H1 (cell line): ENCODE data around the gene ANK2. TPM values are rescaled to one million over a fixed set of nuclear protein-coding genes. Genes with fewer than 3 reads are reported as not detected.

Source experiments
- CTCF ChIA-PET: fragments of 300-600 bp; sonication (Branson Sonifier 250); formaldehyde crosslinking; loops from one replicate; lab custom pipeline; 2021; ENCODE audit not compliant: partially characterized antibody; lab: Charles Lee
- POLR2A ChIA-PET: fragments of 300-600 bp; sonication (Branson Sonifier 250); formaldehyde crosslinking; loops from one replicate; lab custom pipeline; 2021; ENCODE audit warnings: inconsistent platforms; ENCODE audit not compliant: partially characterized antibody; lab: Charles Lee
- DNase-seq, 2 experiments: peaks; one replicate each; pipeline versions ENCODE4 v3.0.0 to v3.0.0-alpha.2; 2010 to 2022; ENCODE audit warnings: low spot score in 2 of 2, low read depth in 1 of 2, mixed read lengths in 1 of 2
- FAIRE-seq: peaks from 2 replicates; lab custom pipeline; 2011; peaks lifted over from hg19 to GRCh38; lab: Jason Lieb, UNC
- H2AFZ ChIP-seq: 2 replicates; pipeline ENCODE4 v1.8.1; 2012; ENCODE audit warnings: low read length, inconsistent platforms
- H2AK5ac ChIP-seq: 2 replicates; pipeline ENCODE4 v1.6.1; 2013; ENCODE audit warnings: low read depth, low read length
- H2BK120ac ChIP-seq: replicated peaks from 2 replicates; pipeline ENCODE3; 2013; ENCODE audit warnings: low read depth, low read length, inconsistent platforms
- H2BK12ac ChIP-seq: 2 replicates; pipeline ENCODE4 v1.6.1; 2013; ENCODE audit warnings: low read depth, low read length
- H2BK15ac ChIP-seq: 2 replicates; pipeline ENCODE4 v1.6.1; 2013; ENCODE audit warnings: low read length
- H2BK20ac ChIP-seq: 2 replicates; pipeline ENCODE4 v1.6.1; 2013; ENCODE audit warnings: low read length
- H2BK5ac ChIP-seq: 2 replicates; pipeline ENCODE4 v1.6.1; 2013; ENCODE audit warnings: low read depth, low read length
- H3K14ac ChIP-seq: 2 replicates; pipeline ENCODE4 v1.6.1; 2013; ENCODE audit warnings: inconsistent platforms; ENCODE audit not compliant: insufficient read length
- H3K18ac ChIP-seq: 2 replicates; pipeline ENCODE4 v1.6.1; 2013; ENCODE audit warnings: low read length; ENCODE audit errors: extremely low read depth
- H3K23ac ChIP-seq: 2 replicates; pipeline ENCODE4 v1.6.1; 2013; ENCODE audit warnings: inconsistent platforms; ENCODE audit not compliant: insufficient read length
- H3K23me2 ChIP-seq: 2 replicates; pipeline ENCODE4 v1.6.1; 2013; ENCODE audit warnings: low read depth, low read length
- H3K27ac ChIP-seq: 2 replicates; pipeline ENCODE4 v1.6.1; 2011; ENCODE audit warnings: low read depth, low read length, inconsistent platforms
- H3K27me3 ChIP-seq, 4 experiments: replicated peaks in 1 of 4; 1 replicate in 1 of 4; 2 replicates in 3 of 4; pipeline versions ENCODE4 v1.6.1 to v1.8.1; 2011 to 2013; ENCODE audit warnings: low read length in 3 of 4, mild to moderate bottlenecking in 3 of 4, inconsistent platforms in 2 of 4, mixed read lengths in 2 of 4, moderate library complexity in 1 of 4; ENCODE audit not compliant: control insufficient read depth in 3 of 4, insufficient read depth in 3 of 4; ENCODE audit errors: extremely low read depth in 1 of 4
- H3K36me3 ChIP-seq, 4 experiments: 2 replicates each; pipeline versions ENCODE4 v1.6.1 to v1.8.1; 2011 to 2013; ENCODE audit warnings: mild to moderate bottlenecking in 4 of 4, low read length in 3 of 4, moderate library complexity in 2 of 4, control low read depth in 1 of 4, inconsistent platforms in 1 of 4; ENCODE audit not compliant: insufficient read depth in 4 of 4, control insufficient read depth in 2 of 4
- H3K4ac ChIP-seq: replicated peaks from 2 replicates; pipeline ENCODE3; 2013; ENCODE audit warnings: low read length, low read depth, mixed read lengths, inconsistent platforms; ENCODE audit not compliant: insufficient read length
- H3K4me1 ChIP-seq, 4 experiments: replicated peaks in 1 of 4; 1 replicate in 1 of 4; 2 replicates in 3 of 4; pipeline versions ENCODE4 v1.6.1 to v1.8.1; 2011 to 2013; ENCODE audit warnings: low read length in 3 of 4, inconsistent platforms in 2 of 4, mixed read lengths in 1 of 4; ENCODE audit not compliant: insufficient read depth in 4 of 4, control insufficient read depth in 3 of 4
- H3K4me2 ChIP-seq, 2 experiments: 2 replicates each; pipeline versions ENCODE4 v1.6.1 to v1.8.1; 2011 to 2013; ENCODE audit warnings: low read depth in 2 of 2, low read length in 2 of 2, control low read depth in 1 of 2, inconsistent platforms in 1 of 2, mild to moderate bottlenecking in 1 of 2; ENCODE audit not compliant: insufficient read depth in 1 of 2
- H3K4me3 ChIP-seq, 4 experiments: fragments of 200-600, 300-600 bp in 1 of 4; sonication (generic), shearing (Covaris generic), sonication (Bioruptor Twin) in 1 of 4; 2 replicates each; pipeline versions ENCODE4 v1.5.1 to v1.8.1; 2011 to 2016; ENCODE audit warnings: low read length in 4 of 4, low read depth in 3 of 4, control low read depth in 2 of 4, inconsistent platforms in 2 of 4, mild to moderate bottlenecking in 2 of 4, mixed read lengths in 1 of 4, moderate library complexity in 1 of 4; ENCODE audit not compliant: insufficient read depth in 2 of 4; ENCODE audit errors: extremely low read depth in 1 of 4
- H3K56ac ChIP-seq: replicated peaks from 2 replicates; pipeline ENCODE3; 2013; ENCODE audit warnings: low read depth, mild to moderate bottlenecking, mixed read lengths, low read length, inconsistent platforms; ENCODE audit not compliant: insufficient read length
- H3K79me1 ChIP-seq: 2 replicates; pipeline ENCODE4 v1.6.1; 2013; ENCODE audit warnings: low read depth, low read length, control low read depth
- H3K79me2 ChIP-seq, 2 experiments: 2 replicates each; pipeline versions ENCODE4 v1.6.1 to v1.8.1; 2012 to 2013; ENCODE audit warnings: low read length in 2 of 2, mild to moderate bottlenecking in 2 of 2, inconsistent platforms in 1 of 2; ENCODE audit not compliant: insufficient read depth in 2 of 2, control insufficient read depth in 1 of 2
- H3K9ac ChIP-seq, 4 experiments: replicated peaks in 1 of 4; 1 replicate in 1 of 4; 2 replicates in 3 of 4; pipeline versions ENCODE4 v1.6.1 to v1.8.1; 2011 to 2013; ENCODE audit warnings: low read depth in 3 of 4, low read length in 3 of 4, control low read depth in 2 of 4, mild to moderate bottlenecking in 2 of 4, moderate library complexity in 2 of 4, inconsistent platforms in 1 of 4; ENCODE audit errors: extremely low read depth in 1 of 4
- H3K9me3 ChIP-seq, 2 experiments: 2 replicates each; pipeline versions ENCODE4 v1.6.1 to v1.8.1; 2012 to 2013; ENCODE audit warnings: mild to moderate bottlenecking in 2 of 2, moderate library complexity in 2 of 2, control low read depth in 1 of 2, inconsistent platforms in 1 of 2, low read depth in 1 of 2, low read length in 1 of 2, mixed read lengths in 1 of 2; ENCODE audit not compliant: insufficient read depth in 2 of 2
- H4K20me1 ChIP-seq, 2 experiments: replicated peaks in 1 of 2; 2 replicates each; pipeline versions ENCODE3 to v1.8.1; 2011 to 2013; ENCODE audit warnings: inconsistent platforms in 2 of 2, low read length in 2 of 2, mild to moderate bottlenecking in 1 of 2; ENCODE audit not compliant: insufficient read depth in 2 of 2, control insufficient read depth in 1 of 2
- H4K5ac ChIP-seq: 2 replicates; pipeline ENCODE4 v1.6.1; 2013; ENCODE audit warnings: low read length, low read depth, mixed read lengths, inconsistent platforms; ENCODE audit not compliant: insufficient read length
- H4K8ac ChIP-seq: 2 replicates; pipeline ENCODE4 v1.8.0; 2013; ENCODE audit warnings: mild to moderate bottlenecking, moderate library complexity, low read length, inconsistent platforms; ENCODE audit not compliant: insufficient read depth; ENCODE audit errors: extremely low read depth
- H4K91ac ChIP-seq: replicated peaks from 2 replicates; pipeline ENCODE3; 2013; ENCODE audit warnings: low read length, mixed read lengths, inconsistent platforms; ENCODE audit not compliant: insufficient read length
- ASH2L ChIP-seq: fragments of 200-600, 300-600 bp; sonication (generic); IDR thresholded peaks from one replicate; pipeline ENCODE4 v1.7.1; 2017; ENCODE audit warnings: low read length
- BACH1 ChIP-seq: IDR thresholded peaks from 2 replicates; pipeline ENCODE4 v1.6.1; 2012; ENCODE audit warnings: low read length, improper control_type of control experiment
- CBX8 ChIP-seq: fragments of 300-800, 300-1000 bp; sonication (generic); IDR thresholded peaks from 2 replicates; pipeline ENCODE4 v1.7.1; 2016; ENCODE audit warnings: low read depth, low read length, borderline replicate concordance
- EGR1 ChIP-seq: IDR thresholded peaks from 2 replicates; pipeline ENCODE4 v1.6.1; 2011; ENCODE audit warnings: low read depth, low read length, borderline replicate concordance
- SP4 ChIP-seq: IDR thresholded peaks from 2 replicates; pipeline ENCODE4 v1.6.1; 2012; ENCODE audit warnings: low read length, inconsistent platforms
- TCF12 ChIP-seq: IDR thresholded peaks from 2 replicates; pipeline ENCODE4 v1.6.1; 2011; ENCODE audit warnings: low read depth, mild to moderate bottlenecking, low read length
- ZNF274 ChIP-seq: IDR thresholded peaks from 2 replicates; pipeline ENCODE4 v1.7.0; 2012; ENCODE audit warnings: low read length, borderline replicate concordance; ENCODE audit errors: extremely low read depth
- WGBS, 2 experiments: shearing (Covaris generic) in 1 of 2; methylation state at CpG; one replicate each; pipeline versions ENCODE4 v1.1.6 to v1.1.7; 2013 to 2015; ENCODE audit warnings: low lambda C conversion rate in 2 of 2, mixed read lengths in 2 of 2, inconsistent platforms in 1 of 2, low coverage in 1 of 2, missing lambda C conversion rate in 1 of 2; ENCODE audit not compliant: insufficient replicate concordance in 2 of 2, insufficient coverage in 1 of 2, insufficient read length in 1 of 2; ENCODE audit errors: extremely low coverage in 1 of 2, missing lambda C conversion rate in 1 of 2; 5-methylcytosine and 5-hydroxymethylcytosine counted together
- polyA plus RNA-seq, 7 experiments: library from polyadenylated mRNA; depleted of rRNA in 3 of 7; stranded (reverse) in 5 of 7; unstranded in 2 of 7; fragments of >200 nt in 5 of 7; fragments of 200-250 nt in 2 of 7; gene quantifications; 1 replicate in 5 of 7; 2 replicates in 1 of 7; 4 replicates in 1 of 7; pipeline versions ENCODE4 v1.2.1 to v1.2.3, GENCODE V29; 2011 to 2013; ENCODE audit warnings: missing spikeins in 2 of 7, mixed read lengths in 2 of 7
- total RNA-seq: library from RNA; stranded (reverse); fragmentation: NEBNext Ultra II Directional; extraction: Animal tissue kit (Norgen Biotek cat#: 25700); gene quantifications from 2 replicates; pipeline ENCODE4 v1.2.1, GENCODE V29; 2021

ANK2 gene
- total and polyA plus RNA-seq, 2 of the 8 experiments (the other 6 are each of a cell fraction or from before 2014, with no cell fraction given), result 14.2 to 35.1 TPM

DNA sequence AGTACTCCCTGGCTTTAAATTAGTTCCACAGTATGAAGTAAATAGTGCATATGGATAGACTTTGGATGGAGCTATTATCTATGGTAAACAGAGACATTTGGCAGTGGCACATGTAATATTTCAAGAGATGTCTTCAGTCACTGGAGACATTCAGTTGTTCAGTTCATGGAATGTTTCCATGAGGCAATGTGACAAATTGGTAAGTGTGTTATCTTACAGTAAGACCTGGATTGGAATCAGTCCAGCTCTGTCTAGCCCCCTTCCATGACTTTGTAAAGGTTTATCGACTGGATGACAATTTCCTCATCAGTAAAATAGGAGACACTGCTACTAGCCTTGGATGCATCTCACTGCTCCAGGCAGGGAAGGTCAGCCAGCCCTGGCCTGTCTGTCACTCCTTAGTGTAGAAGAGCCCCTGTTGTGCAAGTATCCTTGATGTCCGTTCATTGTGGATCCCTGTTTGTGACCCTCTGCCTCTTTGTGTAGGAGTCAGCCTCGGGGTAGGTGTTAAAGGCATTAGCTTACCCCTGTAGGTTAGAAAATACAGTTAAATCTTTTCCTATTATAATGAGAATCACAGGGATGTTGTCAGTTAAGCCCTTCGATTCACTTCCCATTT lies 335.9 kb downstream of the ANK2 start:
- H3K9ac ChIP-seq, result no peak overlapping the region
- no peak overlapping the region for H3K56ac ChIP-seq
- peaks cover 0 to 27% (median 9%) of the 10 kb centered on the region in 4 experiments; a peak in 6 of 8 replicates for H3K36me3 ChIP-seq
- H4K91ac ChIP-seq, result no peak overlapping the region
- no peak overlapping the region for H2AK5ac ChIP-seq
- H3K79me1 ChIP-seq, result no peaks in the 10 kb centered on the region
- no peak overlapping the region for H2BK120ac ChIP-seq
- no peak overlapping the region for H3K4me3 ChIP-seq
- H2BK20ac ChIP-seq, result no peak overlapping the region
- peaks cover 7 to 9% of the 10 kb centered on the region in 2 experiments; a peak in 2 of 4 replicates for H3K9me3 ChIP-seq
- H2BK5ac ChIP-seq, result no peak overlapping the region
- no peak overlapping the region for H3K18ac ChIP-seq
- TF ChIP-seq ZNF274 (no peak), CBX8 (no peak), SP4 (no peak), TCF12 (no peak), BACH1 (no peak), EGR1 (no peak), ASH2L (no peak)
- TF ChIP-seq, all 59 proteins: peak for 0
- no peaks in the 10 kb centered on the region for H3K79me2 ChIP-seq
- no peaks in the 10 kb centered on the region for H3K23me2 ChIP-seq
- H4K5ac ChIP-seq, result no peak overlapping the region
- no peak overlapping the region for H3K4ac ChIP-seq
- CTCF ChIA-PET, result interaction anchor here (3.0 kb wide), 1 partner anchor 10 kb away, joined by 11 read pairs; no protein-coding TSS in a partner anchor
- no peak overlapping the region for H3K14ac ChIP-seq
- FAIRE-seq, result no peak
- H3K23ac ChIP-seq, result no peak overlapping the region
- WGBS, 2 experiments, result 90% methylated on average over 4 of the region's 4 CpGs; no CpG with 5 or more reads in 1 of the 2 experiments
- no peak overlapping the region for H3K4me2 ChIP-seq
- no peak overlapping the region for H2AFZ ChIP-seq
- POLR2A ChIA-PET, result no interaction called here
- no peaks in the 10 kb centered on the region; a peak in 1 of 7 replicates for H3K27me3 ChIP-seq
- H3K4me1 ChIP-seq, result peaks cover 0 to 3% (median 0%) of the 10 kb centered on the region in 4 experiments; a peak in 1 of 7 replicates
- no peak for DNase-seq
- no peak overlapping the region for H2BK15ac ChIP-seq
- H2BK12ac ChIP-seq, result no peak overlapping the region
- H4K8ac ChIP-seq, result no peak overlapping the region
- H3K27ac ChIP-seq, result no peak overlapping the region
- H4K20me1 ChIP-seq, result no peaks in the 10 kb centered on the region
